GM21390 (cell line): ENCODE data around the gene LRRC4C.
"Not testable (repeated sequence)": the region's sequence is repeated elsewhere in the genome, so short reads cannot be mapped to it uniquely, and the experiment has no call there.

Source experiments
- ATAC-seq: cut with Tn5 transposase; IDR thresholded peaks from one replicate; pipeline ENCODE4 v1.9.1; 2021; ENCODE audit not compliant: unreplicated experiment

LRRC4C gene

GRCh38 chr11:40522080-40522479, 937.4 kb downstream of the LRRC4C start:
- not testable (repeated sequence) for ATAC-seq

GRCh38 chr11:40517122-40517521, 942.3 kb downstream of the LRRC4C start:
- no peak for ATAC-seq

- ATAC-seq: no peak
Observed at GRCh38 chr11:40514124-40514523, 945.3 kb downstream of the LRRC4C start.

GRCh38 chr11:40513281-40513680, 946.2 kb downstream of the LRRC4C start:
- ATAC-seq: no peak

- ATAC-seq: no peak
Observed at GRCh38 chr11:40508303-40508702, 951.1 kb downstream of the LRRC4C start.

- ATAC-seq: no peak
Observed at GRCh38 chr11:40506226-40506625, 953.2 kb downstream of the LRRC4C start.

GRCh38 chr11:40491341-40491740, 968.1 kb downstream of the LRRC4C start:
- no peak for ATAC-seq

- ATAC-seq: no peak
Observed at GRCh38 chr11:40467771-40468170, 991.7 kb downstream of the LRRC4C start.

GRCh38 chr11:40445391-40445790, 1014.1 kb downstream of the LRRC4C start:
- ATAC-seq: no peak

- no peak for ATAC-seq
Observed at GRCh38 chr11:40444151-40444550, 1015.3 kb downstream of the LRRC4C start.

GRCh38 chr11:40435344-40435743, 1024.1 kb downstream of the LRRC4C start:
- ATAC-seq: no peak

- ATAC-seq: no peak
Observed at GRCh38 chr11:40434926-40435325, 1024.5 kb downstream of the LRRC4C start.

- no peak for ATAC-seq
Observed at GRCh38 chr11:40432358-40432757, 1027.1 kb downstream of the LRRC4C start.

GRCh38 chr11:40425168-40425567, 1034.3 kb downstream of the LRRC4C start:
- ATAC-seq: no peak

- no peak for ATAC-seq
Observed at GRCh38 chr11:40421208-40421981, 1038.1 kb downstream of the LRRC4C start.

- ATAC-seq: no peak
Observed at GRCh38 chr11:40417627-40418026, 1041.8 kb downstream of the LRRC4C start.

- no peak for ATAC-seq
Observed at GRCh38 chr11:40407355-40407754, 1052.1 kb downstream of the LRRC4C start.

GRCh38 chr11:40405614-40406013, 1053.8 kb downstream of the LRRC4C start:
- no peak for ATAC-seq

GRCh38 chr11:40403321-40403720, 1056.1 kb downstream of the LRRC4C start:
- ATAC-seq: no peak

- ATAC-seq: no peak
Observed at GRCh38 chr11:40401132-40401853, 1058.2 kb downstream of the LRRC4C start.

- no peak for ATAC-seq
Observed at GRCh38 chr11:40397141-40397540, 1062.3 kb downstream of the LRRC4C start.

- ATAC-seq: no peak
Observed at GRCh38 chr11:40393511-40393910, 1065.9 kb downstream of the LRRC4C start.
